GM18511 (cell line): ENCODE results near the gene HIRA.
"Not testable (repeated sequence)": the region's sequence is repeated elsewhere in the genome, so short reads cannot be mapped to it uniquely, and the experiment has no call there.

Experiments used
- ATAC-seq: cut with Tn5 transposase; IDR thresholded peaks from one replicate; pipeline ENCODE4 v1.9.1; 2021; ENCODE audit warnings: mild to moderate bottlenecking, moderate library complexity; ENCODE audit not compliant: unreplicated experiment

HIRA gene

GRCh38 chr22:19336133-19337075 lies 95.1 kb downstream of the HIRA start:
- no peak for ATAC-seq

- no peak for ATAC-seq
These were observed 99.6 kb downstream of the HIRA start for GRCh38 chr22:19331975-19332374.

GRCh38 chr22:19331474-19331873 lies 100.1 kb downstream of the HIRA start:
- no peak for ATAC-seq

- no peak for ATAC-seq
These were observed 100.6 kb downstream of the HIRA start for GRCh38 chr22:19330865-19331418.

GRCh38 chr22:19330205-19330604 lies 101.3 kb downstream of the HIRA start:
- ATAC-seq = not testable (repeated sequence)

- ATAC-seq = no peak
These were observed 102.1 kb downstream of the HIRA start for GRCh38 chr22:19329454-19329853.

- ATAC-seq = no peak
These were observed 106.1 kb downstream of the HIRA start for GRCh38 chr22:19325296-19325948.

- not testable (repeated sequence) for ATAC-seq
These were observed 108.1 kb downstream of the HIRA start for GRCh38 chr22:19323420-19323819.

GRCh38 chr22:19321757-19322156 lies 109.8 kb downstream of the HIRA start:
- no peak for ATAC-seq

GRCh38 chr22:19320136-19320535 lies 111.4 kb downstream of the HIRA start:
- ATAC-seq = not testable (repeated sequence)

GRCh38 chr22:19319281-19319680 lies 112.3 kb downstream of the HIRA start:
- no peak for ATAC-seq

GRCh38 chr22:19317865-19318264 lies 113.7 kb downstream of the HIRA start:
- ATAC-seq = no peak

GRCh38 chr22:19307872-19308271 lies 123.7 kb downstream of the HIRA start:
- no peak for ATAC-seq

- ATAC-seq = not testable (repeated sequence)
These were observed 125.0 kb downstream of the HIRA start for GRCh38 chr22:19306535-19306934.

- no peak for ATAC-seq
These were observed 127.0 kb downstream of the HIRA start for GRCh38 chr22:19304547-19304946.

- no peak for ATAC-seq
These were observed 127.7 kb downstream of the HIRA start for GRCh38 chr22:19303785-19304184.

GRCh38 chr22:19295733-19296132 lies 135.8 kb downstream of the HIRA start:
- no peak for ATAC-seq

- ATAC-seq = no peak
These were observed 138.9 kb downstream of the HIRA start for GRCh38 chr22:19292458-19293230.

- peak; percentile 49 for ATAC-seq
These were observed 139.7 kb downstream of the HIRA start, which contains the start of gene CLTCL1 for GRCh38 chr22:19291580-19292457. Gene CLTCL1, minus strand, starts transcription at chr22:19291719. Its CDS starts 78 bp downstream, at chr22:19291641.

- peak; percentile 22 for ATAC-seq
These were observed 140.3 kb downstream of the HIRA start for GRCh38 chr22:19291218-19291579.
